Stimulated activated CD4-positive, alpha-beta T cell treated with anti-CD3 and anti-CD28 coated beads, Interleukin-12 subunit alpha, Interleukin-12 subunit beta, amount 100 ng/mL, for 48 hours (primary cell): Measurements from ENCODE around the gene CBY2.
"Not testable (repeated sequence)": the region's sequence is repeated elsewhere in the genome, so short reads cannot be mapped to it uniquely, and the experiment has no call there.

Experiments
- DNase-seq, 3 donors: peaks; one replicate each; pipeline ENCODE4 v3.0.0-alpha.2; 2020; ENCODE audit warnings: low read depth in 2 of 3, low spot score in 1 of 3

The CBY2 gene, protein sequence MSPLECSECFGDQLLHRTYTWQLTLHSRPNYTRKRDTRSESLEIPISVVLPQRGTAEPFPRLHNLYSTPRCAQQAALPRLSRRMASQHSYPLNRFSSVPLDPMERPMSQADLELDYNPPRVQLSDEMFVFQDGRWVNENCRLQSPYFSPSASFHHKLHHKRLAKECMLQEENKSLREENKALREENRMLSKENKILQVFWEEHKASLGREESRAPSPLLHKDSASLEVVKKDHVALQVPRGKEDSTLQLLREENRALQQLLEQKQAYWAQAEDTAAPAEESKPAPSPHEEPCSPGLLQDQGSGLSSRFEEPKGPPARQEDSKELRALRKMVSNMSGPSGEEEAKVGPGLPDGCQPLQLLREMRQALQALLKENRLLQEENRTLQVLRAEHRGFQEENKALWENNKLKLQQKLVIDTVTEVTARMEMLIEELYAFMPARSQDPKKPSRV

DNA sequence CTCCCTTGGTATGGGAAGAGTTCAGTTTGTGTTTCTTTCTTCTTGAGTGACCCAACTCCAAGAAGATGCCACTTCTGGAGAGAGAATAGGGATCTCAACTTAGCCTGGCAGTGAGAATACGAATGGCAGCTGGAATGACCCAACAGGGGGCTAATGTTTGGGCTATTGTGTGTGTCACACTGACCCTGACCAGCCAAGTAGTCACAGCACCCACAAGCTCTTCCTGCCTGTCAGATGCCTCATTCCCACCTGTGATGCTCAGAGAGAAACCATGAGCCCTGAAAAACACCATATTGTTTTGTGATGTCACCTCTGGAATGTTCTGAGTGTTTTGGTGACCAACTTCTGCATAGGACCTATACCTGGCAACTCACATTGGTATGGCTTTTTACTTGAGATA is at the start of gene CBY2:
Gene CBY2, plus strand, starts transcription at position 233 of the 400 bp plus-strand sequence. Its CDS starts 71 bp downstream, at position 304.
- DNase-seq, result no peak

DNA sequence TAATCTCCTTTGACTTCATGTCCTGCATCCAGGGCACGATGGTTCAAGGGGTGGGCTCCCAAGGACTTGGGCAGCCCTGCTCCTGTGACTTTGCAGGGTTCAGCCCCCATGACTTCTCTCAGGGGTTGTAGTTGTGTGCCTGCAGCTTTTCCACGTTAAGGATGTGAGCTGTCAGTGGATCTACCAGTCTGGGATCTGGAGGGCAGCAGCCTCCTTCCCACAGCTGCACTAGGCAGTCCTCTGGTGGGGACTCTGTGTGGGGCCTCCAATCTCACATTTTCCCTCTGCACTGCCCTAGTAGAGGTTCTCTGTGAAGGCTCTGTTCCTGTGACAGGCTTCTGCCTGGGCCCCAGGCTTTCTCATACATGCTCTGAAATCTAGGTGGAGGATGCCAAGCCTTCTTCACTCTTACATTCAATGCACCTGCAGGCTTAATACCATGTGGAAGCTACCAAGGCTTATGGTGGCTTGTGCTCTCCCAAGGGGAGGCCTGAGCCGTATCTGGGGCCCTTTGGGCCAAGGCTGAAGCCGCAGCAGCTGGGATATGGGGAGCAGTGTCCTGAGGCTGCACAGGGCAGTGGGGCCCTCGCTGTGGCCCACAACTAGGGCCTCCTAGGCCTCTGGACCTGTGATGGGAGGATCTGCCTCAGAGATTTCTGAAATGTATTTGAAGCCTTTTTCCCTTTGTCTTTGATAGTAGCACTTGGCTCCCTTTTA is 47.3 kb upstream of the CBY2 start:
- no peak for DNase-seq

DNA sequence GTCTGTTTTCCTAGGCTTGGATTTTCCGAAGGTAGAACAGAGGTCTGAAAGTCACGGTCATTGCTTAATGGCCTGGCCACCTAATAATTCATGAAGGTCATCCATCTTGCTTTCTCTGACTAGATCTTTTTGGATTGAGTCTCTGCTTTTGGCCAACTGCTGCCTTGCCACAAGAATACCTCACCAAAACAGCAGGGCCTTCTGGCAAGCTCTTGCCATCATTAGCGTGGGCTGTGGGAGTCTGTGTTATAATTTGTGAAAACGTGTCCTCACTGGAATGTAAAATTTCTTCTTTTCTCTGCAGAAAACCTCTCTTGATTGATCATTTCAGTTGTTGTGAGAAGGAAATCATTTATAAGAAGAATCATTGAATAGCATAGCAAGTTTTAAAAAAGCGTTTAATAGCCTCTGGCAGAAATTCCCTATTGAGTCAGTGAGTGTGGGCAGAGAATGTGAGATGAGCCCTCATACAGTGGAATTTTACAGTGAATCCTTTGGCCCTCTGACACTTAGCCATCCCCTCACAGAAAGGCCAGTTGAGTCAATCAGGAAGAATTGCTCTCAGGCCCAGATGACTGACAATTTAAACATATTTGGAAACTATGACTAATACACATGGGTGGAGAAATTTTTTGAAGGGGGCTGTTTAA is 43.4 kb upstream of the CBY2 start:
- DNase-seq, result no peak

DNA sequence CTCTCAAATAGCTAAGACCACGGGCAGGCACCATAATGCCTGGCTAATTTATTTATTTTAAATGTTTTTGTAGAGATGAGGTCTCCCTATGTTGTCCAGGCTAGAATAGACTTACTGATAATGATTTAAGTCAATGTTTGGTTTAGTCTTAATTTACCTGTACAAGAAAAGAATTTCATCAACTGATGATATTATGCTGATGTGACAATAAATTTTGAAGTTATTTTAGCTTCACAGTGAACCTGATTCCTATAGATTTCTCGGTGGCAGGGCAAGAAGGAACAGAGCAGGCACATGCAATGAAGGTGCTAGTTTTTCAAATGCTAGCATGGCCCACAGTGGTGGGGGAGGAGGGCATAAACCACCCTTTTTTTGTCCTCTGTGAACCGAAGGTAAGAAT is 42.6 kb upstream of the CBY2 start:
- no peak for DNase-seq

DNA sequence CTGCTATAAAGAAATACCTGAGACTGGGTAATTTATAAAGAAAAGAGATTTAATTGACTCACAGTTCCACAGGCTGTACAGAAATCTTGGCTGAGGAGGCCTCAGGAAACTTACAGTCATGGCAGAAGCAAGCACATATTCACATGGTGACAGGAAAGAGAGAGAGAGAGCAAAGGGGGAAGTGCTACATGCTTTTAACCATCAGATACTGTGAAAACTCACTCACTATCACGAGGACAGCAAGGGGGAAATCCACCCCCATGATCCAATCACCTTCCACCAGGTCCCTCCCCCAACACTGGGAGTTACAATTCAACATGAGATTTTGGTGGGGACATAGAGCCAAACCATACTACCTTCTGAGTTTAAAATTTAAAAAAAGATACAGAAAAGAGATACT is 41.7 kb upstream of the CBY2 start:
- DNase-seq, result not testable (repeated sequence)

DNA sequence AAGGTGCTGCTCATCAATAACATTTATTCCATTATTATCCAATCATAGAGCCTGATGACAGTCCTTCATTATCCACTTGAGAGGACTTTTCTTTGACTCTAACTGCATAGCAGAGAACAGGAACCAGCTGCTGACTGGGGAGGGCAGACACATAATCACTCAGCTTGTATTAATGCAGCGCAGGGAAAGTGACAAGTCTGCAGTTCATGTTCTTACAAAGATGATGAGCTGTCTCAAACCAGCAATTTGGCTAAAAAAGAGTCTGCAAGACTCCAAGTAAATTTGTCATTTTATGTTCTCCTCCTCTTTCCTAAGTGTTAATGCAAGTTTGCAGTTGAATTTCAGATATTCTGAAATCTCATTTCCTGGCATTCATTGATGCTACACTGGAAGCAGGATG is 40.0 kb upstream of the CBY2 start:
- no peak for DNase-seq

DNA sequence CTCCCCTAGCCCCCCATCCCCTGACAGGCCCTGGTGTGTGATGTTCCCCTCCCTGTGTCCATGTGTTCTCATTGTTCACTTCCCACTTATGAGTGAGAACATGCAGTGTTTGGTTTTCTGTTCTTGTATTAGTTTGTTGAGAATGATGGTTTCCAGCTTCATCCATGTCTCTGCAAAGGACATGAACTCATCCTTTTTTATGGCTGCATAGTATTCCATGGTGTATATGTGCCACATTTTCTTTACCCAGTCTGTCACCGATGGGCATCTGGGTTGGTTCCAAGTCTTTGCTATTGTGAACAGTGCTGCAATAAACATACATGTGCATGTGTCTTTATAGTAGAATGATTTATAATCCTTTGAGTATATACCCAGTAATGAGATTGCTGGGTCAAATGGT is 39.2 kb upstream of the CBY2 start:
- not testable (repeated sequence) for DNase-seq

DNA sequence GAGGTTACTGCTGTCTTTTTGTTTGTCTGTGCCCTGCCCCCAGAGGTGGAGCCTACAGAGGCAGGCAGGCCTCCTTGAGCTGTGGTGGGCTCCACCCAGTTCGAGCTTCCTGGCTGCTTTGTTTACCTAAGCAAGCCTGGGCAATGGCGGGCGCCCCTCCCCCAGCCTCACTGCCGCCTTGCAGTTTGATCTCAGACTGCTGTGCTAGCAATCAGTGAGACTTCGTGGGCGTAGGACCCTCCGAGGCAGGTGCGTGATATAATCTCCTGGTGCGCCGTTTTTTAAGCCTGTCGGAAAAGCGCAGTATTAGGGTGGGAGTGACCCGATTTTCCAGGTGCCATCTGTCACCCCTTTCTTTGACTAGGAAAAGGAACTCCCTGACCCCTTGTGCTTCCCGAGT is 32.5 kb upstream of the CBY2 start:
- DNase-seq, result not testable (repeated sequence)

DNA sequence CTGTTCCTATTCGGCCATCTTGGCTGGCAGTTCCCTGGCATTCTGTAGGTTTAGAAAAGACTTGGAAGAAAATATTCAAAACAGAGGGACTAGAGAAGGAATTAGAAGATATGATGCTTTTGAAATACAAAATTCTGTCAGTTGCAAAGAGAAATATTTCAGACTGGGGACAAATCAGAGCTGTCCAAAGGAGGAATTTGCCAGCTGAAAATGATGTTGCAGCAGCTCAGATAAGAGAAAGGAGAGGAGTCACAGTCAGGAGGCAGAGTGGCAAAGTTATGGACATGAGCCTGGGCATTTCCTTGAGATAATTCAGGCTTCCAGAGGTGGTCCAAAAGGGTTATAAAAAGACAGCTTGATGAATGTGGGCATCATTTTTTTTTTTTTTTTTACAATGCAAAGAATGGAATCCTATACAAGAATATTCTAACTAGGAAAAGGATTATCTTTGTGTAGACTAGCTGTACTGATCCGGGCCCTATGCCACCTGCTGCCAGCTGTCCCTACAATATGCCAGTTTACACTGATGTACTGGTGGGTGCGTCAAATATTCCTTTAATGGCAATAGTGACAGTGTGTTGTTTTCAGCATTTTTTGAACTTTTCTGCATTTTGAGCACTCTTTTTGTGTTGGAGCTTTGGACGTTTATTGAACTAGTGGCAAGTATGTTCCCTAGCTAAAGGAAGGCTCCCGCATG is 31.8 kb upstream of the CBY2 start:
- DNase-seq, result no peak

DNA sequence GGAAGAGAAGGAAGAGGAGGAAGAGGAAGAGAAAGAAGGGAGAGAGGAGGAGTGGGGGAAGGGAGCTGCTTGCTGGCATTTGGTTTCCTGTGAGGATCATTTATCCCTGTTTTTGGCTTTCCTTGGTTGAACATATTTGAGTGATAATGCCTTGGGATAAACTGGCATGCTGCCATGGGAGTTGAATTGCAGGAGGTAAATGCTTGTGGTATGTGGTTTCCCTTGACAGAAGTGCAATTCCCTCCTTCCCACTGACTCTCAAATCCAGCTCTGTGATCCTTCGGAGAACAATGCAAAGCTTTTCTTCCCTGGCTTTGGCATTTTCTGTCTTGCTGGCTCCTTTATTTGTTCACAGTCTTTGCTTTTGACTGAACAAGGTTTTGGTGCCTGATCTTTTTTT is 27.2 kb upstream of the CBY2 start:
- no peak for DNase-seq

DNA sequence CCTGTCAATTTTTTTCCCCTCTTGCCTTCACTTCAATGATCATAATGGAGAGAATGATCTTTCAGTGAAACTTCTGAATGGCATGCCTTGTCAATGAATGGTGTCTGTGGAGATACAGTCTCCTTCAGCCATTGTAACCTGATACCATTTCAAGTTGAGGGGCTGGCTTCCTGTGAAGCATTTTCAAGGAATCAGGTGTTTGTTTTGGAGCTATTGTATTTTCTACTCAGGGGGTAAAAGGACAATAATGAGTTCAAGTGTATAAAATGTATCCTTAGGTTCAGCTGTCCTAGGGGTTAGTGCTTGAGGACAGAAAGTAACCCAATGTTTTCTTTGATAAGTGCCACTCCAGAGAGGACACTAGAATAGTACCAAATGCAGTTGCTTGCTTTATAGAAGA is 23.8 kb upstream of the CBY2 start:
- no peak for DNase-seq

DNA sequence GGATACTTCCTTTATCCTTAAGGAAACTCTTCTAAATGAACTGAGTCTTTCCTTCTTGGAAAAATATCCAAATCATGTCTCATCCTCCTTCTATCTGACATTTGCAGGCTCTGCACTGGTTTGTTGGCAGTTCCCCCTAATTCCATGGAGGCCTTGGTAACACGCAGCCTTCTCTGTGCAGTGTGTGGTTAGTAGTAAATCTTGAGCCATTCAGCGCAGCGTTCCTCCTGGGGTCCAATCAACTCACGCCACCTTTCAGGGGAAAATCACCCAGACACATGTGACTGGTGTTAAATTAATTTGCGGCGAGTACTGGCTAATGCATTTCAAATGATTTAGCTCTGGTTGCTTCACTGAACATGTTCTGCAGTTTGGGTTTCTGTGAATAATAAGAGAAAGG is 21.0 kb upstream of the CBY2 start:
- DNase-seq, result no peak

DNA sequence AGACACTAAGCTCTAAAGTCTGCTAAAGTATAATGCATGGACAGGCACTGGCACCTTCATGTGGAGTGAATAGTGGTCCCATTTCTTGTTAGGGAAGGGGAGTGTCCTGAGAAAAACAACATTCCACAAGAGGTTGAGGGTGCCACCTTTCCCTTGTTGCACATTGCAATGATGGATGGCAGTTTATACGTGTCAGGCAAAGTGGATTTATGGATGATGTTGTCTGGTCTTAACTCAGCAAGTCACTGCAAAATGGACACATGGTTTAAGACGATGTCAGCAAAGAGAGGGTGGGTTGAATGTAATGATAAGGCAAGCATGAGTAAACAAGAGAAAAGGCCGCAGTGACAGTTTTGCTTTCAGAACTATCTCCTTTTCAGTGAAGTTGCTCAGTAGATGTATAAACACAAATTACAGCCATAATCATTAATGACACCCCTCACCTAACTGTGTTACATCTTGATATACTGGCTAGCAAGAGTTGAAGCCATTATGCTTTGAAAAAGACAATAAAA is 19.6 kb upstream of the CBY2 start:
- no peak for DNase-seq

DNA sequence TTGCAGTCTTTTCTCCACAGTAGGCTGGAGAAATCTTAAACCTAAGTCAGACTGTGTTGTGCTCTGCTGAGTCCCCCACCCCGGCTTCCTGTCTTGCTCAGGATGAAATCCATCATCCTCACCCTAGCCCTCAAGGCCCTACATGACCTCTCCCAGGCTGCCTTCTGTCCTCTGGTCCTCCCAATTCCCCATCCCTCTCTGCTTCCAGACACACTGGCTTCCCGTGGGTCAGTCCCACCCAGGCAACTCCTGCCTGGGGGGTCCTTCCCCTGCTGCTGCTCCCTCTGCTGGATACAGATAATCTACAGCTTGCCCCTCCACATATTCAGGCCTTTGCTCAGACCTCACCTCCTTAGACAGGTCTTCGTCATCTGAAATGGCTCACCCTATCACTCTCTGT is 18.4 kb upstream of the CBY2 start:
- DNase-seq, result no peak

DNA sequence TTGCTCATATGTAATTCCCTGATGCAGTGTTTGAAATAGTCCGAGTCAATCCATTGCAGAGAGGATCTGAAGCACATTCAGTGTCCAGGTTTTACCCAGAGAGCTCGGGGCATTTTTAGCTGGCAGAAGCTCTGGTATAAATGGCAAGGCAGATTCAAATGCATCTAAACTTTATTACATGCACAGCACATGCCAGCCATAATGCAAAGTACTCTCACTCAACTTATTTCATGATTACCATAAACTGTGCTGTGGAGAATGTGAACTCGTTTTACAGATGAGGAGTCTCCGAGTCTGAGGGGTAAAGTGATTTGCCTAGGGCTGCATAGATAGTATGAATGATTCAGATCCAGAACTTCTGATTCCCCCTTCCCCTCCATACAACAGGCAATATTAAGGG is 13.5 kb upstream of the CBY2 start:
- DNase-seq, result no peak

DNA sequence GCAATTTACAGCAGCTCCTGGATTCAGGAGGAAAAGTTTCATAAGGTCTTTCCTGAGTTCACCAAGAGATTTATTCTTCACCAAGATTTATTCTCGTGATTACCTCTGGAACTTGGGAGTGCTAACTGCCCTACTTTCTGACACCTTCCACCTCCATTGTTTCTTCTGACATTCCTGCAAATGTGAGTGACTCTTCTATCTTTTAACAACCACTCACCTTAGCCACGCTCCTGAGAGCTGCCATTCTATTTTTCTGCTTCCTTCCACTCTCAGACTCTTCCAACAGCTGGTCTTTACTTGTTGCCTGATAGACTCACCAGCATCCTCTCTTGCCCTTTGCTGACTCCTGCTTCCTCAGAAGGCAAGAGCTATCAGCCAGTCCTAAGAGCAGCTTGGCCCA is 11.5 kb upstream of the CBY2 start:
- DNase-seq, result no peak

DNA sequence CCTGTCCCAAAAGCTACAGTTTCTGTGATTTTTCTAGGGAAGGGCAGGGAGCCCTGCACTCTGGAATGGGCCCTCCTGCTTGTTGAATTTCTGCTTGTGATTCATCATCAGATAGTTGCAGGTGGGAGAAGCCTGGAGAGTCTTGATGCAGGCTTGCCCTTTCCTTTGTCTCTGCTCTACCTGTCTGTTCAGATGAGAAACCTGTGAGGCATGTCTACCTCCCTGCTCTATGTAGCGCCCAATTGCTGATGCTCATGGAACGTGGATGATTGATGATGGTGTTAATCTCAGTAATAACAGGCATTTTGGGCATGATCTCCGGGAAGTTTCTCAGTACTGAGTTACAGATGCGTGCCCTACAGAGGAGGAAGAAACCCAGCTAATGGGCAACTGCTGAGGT is 10.9 kb upstream of the CBY2 start:
- no peak for DNase-seq

DNA sequence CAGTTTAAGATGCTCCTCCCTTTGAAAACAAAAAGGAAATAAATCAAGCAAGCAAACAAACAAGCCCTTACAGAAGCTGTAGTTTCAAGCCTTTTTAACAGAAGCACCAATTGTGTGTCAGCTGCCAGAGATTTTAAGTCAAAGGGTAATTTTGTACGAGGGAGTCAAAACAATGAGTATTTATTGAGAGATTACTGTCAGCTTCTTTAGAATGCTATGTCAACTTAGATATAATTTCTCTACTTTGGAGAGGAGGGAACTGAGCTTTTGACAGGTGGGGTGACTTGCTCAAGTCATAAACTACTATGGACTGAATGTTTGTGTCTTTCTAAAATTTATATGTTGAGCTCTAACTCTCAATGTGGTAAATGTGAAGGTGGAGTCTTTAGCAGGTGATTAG is 10.5 kb upstream of the CBY2 start:
- no peak for DNase-seq

DNA sequence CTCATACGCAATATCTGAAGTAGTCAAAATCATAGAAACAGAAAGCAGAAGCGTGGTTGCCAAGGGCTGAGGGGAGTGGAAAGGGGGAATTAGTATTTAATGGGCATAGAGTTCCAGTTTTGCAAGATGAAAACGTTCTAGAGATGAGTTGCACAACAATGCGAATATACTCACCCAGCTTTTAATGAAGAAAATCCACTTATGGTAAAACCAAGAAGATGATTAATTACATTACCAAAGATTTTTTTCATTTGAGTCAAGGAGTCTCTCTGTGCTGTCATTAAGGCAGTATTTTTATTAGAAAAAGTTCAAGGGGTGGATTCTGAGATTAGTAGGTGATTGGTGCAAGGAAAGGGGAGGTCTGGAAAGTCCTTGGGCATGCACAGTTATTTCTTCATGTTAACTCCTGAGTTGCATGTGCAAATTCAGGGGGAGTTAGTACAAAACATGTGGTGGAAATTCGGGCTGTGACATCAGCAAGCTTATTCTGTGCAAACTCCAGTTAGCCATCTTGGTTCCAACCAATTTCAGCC is 6.9 kb upstream of the CBY2 start:
- peak; percentile 9 to 19 (median 15) for DNase-seq

DNA sequence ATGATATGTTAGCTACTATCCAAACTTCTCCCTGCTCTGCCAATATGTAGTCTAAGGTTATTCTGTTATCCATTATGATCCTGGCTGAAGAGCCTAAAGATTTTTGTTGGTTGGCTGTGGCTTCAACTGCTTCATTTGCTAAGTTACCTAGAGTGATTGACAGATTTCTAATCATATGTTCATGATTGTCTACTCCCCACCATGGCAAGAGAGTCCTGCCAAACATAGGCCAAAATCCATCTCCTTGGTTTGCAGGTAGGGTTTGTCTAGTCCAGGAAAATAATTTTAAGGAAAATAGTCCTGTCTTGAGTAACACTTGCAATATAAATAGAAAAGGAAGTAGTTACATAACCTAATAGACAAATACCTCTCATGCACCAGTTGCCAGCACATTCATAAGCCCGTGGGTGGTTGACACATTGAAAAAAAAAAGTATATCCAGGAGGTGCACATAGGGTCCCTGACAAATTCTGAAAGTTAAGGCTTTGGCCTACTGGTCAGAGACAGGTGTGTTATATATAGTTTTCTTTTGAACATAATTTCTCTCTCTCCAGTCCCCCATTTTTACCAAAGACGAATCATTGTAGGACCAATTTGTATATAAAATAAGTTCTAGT is 5.4 kb upstream of the CBY2 start:
- DNase-seq, result no peak
